IPS-20b (cell line): Measurements from ENCODE around the gene LMBRD2.

Experiments used
- H3K27ac ChIP-seq: one replicate; pipeline ENCODE4 v1.5.1; 2013; ENCODE audit warnings: low read length
- H3K27me3 ChIP-seq: 2 replicates; pipeline ENCODE4 v1.6.1; 2013; ENCODE audit warnings: mild to moderate bottlenecking, low read length, inconsistent platforms; ENCODE audit not compliant: insufficient read depth
- H3K36me3 ChIP-seq: 2 replicates; pipeline ENCODE4 v1.6.1; 2013; ENCODE audit warnings: low read depth, mild to moderate bottlenecking, inconsistent platforms, low read length, moderate library complexity; ENCODE audit not compliant: insufficient read depth
- H3K4me1 ChIP-seq: 2 replicates; pipeline ENCODE4 v1.6.1; 2013; ENCODE audit warnings: mild to moderate bottlenecking, control low read depth, inconsistent platforms, low read length, moderate library complexity; ENCODE audit not compliant: insufficient read depth
- H3K4me3 ChIP-seq: 2 replicates; pipeline ENCODE4 v1.5.1; 2013; ENCODE audit warnings: mild to moderate bottlenecking, low read length, inconsistent platforms
- H3K9ac ChIP-seq: 2 replicates; pipeline ENCODE4 v1.6.1; 2013; ENCODE audit warnings: low read depth, mild to moderate bottlenecking, inconsistent platforms, low read length, moderate library complexity
- H3K9me3 ChIP-seq: 2 replicates; pipeline ENCODE4 v1.6.1; 2013; ENCODE audit warnings: mild to moderate bottlenecking, low read depth, low read length, inconsistent platforms; ENCODE audit not compliant: insufficient read depth

LMBRD2 gene

DNA sequence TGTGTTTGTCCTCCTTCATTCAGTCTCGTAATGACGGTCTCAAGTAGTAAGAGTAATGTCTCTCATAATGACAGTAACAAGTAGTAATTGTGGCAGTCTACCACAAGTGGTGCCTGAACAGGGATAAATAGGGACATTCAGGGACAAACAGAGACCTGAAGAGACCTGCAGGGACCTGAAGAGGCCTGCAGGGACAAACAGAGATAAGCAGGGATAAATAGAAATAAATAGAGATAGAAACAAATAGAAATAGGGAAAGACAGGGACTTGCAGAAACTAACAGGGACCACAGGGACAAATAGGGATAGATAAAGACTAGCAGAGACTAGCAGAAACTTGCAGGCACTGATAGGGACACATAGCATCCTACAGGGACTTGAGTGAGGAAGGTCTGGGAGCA is 92.9 kb downstream of the LMBRD2 start:
- Histone ChIP-seq H3K36me3 (peaks cover 7% of the 10 kb centered on the region; the same call in 1 of the 2 replicates), H3K4me1 (no peaks in the 10 kb centered on the region), H3K9ac (no peak overlapping the region), H3K27me3 (no peaks in the 10 kb centered on the region), H3K27ac (no peak overlapping the region), H3K9me3 (no peaks in the 10 kb centered on the region), H3K4me3 (no peak overlapping the region)

DNA sequence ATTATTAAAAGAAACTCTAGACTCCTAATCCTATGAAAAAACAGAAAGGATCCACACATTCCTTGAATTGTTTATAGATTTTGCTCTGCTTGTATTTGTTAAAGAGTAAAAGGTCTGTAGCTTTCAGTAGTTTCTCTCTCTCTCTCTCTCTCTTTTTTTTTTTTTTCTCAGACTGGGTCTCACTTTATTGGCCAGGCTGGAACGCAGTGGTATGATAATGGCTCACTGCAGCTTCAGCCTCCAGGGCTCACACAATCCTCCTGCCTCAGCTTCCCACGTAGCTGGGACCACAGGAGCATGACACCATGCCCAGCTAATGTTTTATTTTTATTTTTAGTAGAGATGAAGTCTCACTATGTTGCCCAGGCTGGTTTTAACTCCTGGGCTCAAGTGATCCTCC is 94.3 kb downstream of the LMBRD2 start:
- Histone ChIP-seq H3K4me3 (no peak overlapping the region), H3K27ac (no peak overlapping the region), H3K4me1 (no peaks in the 10 kb centered on the region), H3K9me3 (no peaks in the 10 kb centered on the region), H3K9ac (no peak overlapping the region), H3K36me3 (no peaks in the 10 kb centered on the region), H3K27me3 (no peaks in the 10 kb centered on the region)

DNA sequence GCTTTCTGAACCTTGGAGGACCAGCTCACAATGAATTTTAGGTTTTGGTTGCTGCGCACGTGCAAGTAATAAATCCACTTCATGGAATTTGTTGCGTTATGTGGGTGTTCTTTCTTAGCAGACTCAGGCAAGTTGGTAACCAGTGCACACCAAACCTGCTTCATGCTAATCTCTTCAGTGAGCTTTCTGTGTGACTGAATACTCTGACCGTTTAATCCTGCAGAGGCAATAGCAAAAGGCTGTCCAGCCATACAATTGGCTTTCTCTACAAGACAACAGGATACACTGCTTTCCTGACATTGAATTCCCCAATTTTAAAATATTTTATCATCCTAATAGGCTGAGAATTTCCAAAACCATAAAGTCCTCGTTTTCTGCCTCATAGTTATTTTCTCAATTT is 95.3 kb downstream of the LMBRD2 start:
- no peaks in the 10 kb centered on the region for H3K9me3 ChIP-seq
- no peaks in the 10 kb centered on the region for H3K4me1 ChIP-seq
- H3K27ac ChIP-seq, result no peak overlapping the region
- H3K36me3 ChIP-seq, result no peaks in the 10 kb centered on the region
- H3K27me3 ChIP-seq, result no peaks in the 10 kb centered on the region
- no peak overlapping the region for H3K4me3 ChIP-seq
- no peak overlapping the region for H3K9ac ChIP-seq

DNA sequence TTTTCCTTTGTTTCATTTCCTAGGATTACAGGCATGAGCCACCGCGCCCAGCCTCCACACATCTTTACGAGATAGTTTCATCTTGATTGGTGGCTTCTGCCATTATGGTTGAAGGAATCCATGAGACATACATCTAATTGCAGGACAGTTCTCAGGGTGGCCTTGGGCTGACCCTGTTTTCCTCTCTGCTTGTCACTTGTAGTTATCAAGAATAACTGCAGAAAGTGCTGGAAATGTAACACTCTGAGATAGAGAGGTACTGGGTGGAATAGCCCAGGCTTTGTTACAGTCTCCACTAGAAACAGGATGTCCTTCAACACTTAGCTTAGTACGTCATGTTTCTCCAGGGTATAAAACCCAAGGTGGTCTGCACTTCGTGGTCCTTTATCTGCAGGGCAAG is 95.7 kb downstream of the LMBRD2 start:
- Histone ChIP-seq H3K9me3 (no peaks in the 10 kb centered on the region), H3K9ac (no peak overlapping the region), H3K27me3 (no peaks in the 10 kb centered on the region), H3K4me1 (no peaks in the 10 kb centered on the region), H3K36me3 (no peaks in the 10 kb centered on the region), H3K27ac (no peak overlapping the region), H3K4me3 (no peak overlapping the region)

DNA sequence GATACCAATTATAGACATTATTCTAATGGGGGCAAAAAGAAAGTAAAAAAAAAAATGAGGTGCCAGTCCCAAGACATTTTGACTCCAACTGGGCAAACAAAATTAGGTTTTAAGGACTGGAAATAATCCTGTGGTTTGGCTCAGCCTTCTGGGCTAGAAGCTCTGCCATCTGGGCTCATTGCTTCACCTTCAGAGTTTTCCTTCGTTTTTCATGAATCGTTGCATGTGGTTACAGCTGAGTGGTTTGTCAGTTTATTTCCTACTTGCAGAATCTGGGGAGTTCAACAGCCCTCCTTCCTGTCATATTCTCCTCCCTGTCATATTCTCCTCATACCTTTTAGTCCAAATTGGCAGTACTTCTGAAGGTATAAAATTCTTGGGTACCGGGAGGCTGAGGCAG is 97.0 kb downstream of the LMBRD2 start:
- H3K27ac ChIP-seq, result no peak overlapping the region
- no peak overlapping the region for H3K9ac ChIP-seq
- H3K4me1 ChIP-seq, result no peaks in the 10 kb centered on the region
- no peaks in the 10 kb centered on the region for H3K36me3 ChIP-seq
- H3K9me3 ChIP-seq, result no peaks in the 10 kb centered on the region
- H3K27me3 ChIP-seq, result no peaks in the 10 kb centered on the region
- no peak overlapping the region for H3K4me3 ChIP-seq

DNA sequence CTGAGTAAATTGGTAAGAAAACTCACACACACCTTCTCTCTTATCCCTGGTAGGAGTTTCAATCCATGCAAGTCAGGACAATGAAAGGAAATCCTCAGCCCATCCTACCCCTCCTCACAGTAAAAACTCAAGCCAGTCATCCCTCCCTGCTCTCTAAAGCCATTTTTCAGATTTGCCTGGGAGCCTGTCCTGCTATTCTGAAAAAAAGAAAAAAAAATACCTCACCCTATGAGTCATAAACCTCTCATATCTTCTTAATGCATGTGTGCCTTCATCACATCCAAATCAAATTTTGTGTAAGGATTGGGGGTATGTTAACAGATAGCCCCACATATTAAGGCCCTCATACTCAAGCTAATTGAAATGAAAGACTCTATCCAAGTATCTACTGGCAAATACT is 99.1 kb downstream of the LMBRD2 start:
- H3K27me3 ChIP-seq, result no peaks in the 10 kb centered on the region
- no peaks in the 10 kb centered on the region; the same call in 1 of the 2 replicates for H3K36me3 ChIP-seq
- H3K9me3 ChIP-seq, result no peaks in the 10 kb centered on the region
- no peak overlapping the region for H3K9ac ChIP-seq
- H3K4me3 ChIP-seq, result no peak overlapping the region
- H3K4me1 ChIP-seq, result no peaks in the 10 kb centered on the region
- no peak overlapping the region for H3K27ac ChIP-seq

DNA sequence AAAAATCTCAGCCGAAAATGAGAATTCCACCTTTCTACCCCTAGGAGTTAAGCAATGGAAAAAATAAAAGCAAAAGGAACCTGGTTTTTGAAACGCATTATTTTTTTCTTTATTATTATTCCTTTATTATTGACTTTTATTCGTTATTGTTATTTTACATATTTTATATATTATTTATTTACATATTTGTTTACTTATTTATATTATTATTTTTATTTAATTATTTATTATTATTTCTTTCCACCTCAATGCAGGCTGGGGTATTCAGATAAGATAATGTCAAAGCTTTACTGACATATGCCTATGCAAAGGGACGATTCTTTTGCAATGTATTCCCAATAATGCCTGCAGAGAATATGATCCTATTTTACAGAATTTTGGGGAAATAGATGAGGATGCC is 101.7 kb downstream of the LMBRD2 start:
- Histone ChIP-seq H3K27me3 (no peaks in the 10 kb centered on the region), H3K4me1 (no peaks in the 10 kb centered on the region), H3K36me3 (no peaks in the 10 kb centered on the region; the same call in 1 of the 2 replicates), H3K27ac (no peak overlapping the region), H3K9me3 (no peaks in the 10 kb centered on the region), H3K9ac (no peak overlapping the region), H3K4me3 (no peak overlapping the region)
